Fibroblast of skin of back (primary cell): ENCODE results near the gene MTCH1.
"Not testable (repeated sequence)": the region's sequence is repeated elsewhere in the genome, so short reads cannot be mapped to it uniquely, and the experiment has no call there.

ENCODE experiments used
- DNase-seq: peaks from one replicate; pipeline ENCODE4 v3.0.0-alpha.2; 2013

The MTCH1 gene

DNA sequence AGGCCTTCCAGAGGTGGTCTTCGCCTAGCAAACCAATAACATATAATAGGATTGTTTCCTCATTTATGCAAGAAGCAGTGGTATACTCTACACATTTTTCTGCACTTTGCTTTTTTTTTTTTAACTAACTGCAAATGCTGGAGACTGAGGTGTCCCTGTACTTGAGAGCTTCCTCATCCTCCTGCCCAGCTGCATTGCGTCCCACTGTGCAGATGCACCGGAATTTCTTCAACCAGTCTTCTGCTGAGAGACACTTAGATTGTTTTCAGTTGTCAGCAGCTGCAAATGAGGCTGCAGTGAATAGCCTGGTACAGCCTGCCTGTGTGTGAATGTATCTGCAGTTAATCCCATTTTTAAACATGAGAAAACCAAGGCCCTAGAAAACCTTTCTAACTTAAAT lies 31.0 kb upstream of the MTCH1 start:
- DNase-seq, result no peak

DNA sequence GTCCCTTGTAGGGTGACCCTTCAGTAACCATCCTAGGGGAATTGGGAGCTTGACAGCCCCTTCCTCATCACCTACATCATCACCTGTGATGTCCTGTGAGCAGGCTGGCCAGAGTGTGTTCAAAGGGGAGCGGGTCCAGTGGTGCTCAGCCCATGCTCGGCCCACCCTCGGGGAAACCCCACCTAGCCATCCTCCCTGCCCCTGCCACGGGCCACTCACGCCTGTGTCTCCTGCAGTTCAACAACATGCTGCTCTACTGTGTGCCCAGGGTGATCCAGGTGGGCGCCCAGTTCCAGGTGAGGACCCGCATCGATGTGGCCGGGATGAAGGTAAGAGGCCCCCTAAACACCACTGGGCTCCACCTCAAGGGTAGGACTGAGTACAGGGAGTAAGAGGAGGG lies 29.5 kb upstream of the MTCH1 start:
- DNase-seq, result no peak

GRCh38 chr6:37014667-37015066 lies 28.7 kb upstream of the MTCH1 start:
- no peak for DNase-seq

- DNase-seq, result no peak
These were observed 27.8 kb upstream of the MTCH1 start for GRCh38 chr6:37013516-37014491.

DNA sequence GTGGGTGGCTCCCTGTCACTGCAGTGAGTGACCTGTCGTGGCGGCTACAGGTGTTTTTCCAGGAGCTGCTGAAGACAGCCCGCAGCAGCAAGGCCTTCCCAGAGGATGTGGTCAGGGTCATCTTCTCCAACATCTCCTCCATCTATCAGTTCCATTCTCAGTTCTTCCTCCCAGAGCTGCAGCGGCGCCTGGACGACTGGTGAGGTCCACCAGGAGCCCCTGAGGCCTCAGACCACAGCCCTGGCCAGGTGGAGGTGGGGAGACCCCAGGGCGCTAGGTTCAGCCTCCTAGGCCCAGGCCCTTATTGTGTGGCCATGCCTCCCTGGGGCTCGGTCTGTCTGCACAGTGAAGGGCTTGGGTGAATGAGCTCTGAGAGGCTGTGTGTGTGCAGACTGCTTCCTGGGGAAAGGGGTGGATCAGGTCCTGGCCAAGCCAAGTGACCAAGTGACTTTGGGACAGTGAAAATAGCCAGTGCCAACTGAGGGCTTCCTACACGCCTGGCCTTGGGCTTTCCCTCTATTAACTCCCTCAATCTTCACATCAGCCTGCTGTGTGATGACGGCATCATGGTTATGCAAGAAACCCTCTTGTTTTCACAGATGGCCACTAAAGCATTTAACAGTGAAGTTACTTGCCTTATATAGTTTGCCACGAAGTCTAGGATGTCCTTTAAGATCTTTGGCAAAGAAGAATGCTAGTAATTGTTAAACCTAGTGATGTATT lies 25.8 kb upstream of the MTCH1 start:
- DNase-seq, result peak; percentile 46

GRCh38 chr6:37010402-37010892 lies 24.5 kb upstream of the MTCH1 start:
- no peak for DNase-seq

- DNase-seq, result no peak
These were observed 22.8 kb upstream of the MTCH1 start for GRCh38 chr6:37008484-37009465.

DNA sequence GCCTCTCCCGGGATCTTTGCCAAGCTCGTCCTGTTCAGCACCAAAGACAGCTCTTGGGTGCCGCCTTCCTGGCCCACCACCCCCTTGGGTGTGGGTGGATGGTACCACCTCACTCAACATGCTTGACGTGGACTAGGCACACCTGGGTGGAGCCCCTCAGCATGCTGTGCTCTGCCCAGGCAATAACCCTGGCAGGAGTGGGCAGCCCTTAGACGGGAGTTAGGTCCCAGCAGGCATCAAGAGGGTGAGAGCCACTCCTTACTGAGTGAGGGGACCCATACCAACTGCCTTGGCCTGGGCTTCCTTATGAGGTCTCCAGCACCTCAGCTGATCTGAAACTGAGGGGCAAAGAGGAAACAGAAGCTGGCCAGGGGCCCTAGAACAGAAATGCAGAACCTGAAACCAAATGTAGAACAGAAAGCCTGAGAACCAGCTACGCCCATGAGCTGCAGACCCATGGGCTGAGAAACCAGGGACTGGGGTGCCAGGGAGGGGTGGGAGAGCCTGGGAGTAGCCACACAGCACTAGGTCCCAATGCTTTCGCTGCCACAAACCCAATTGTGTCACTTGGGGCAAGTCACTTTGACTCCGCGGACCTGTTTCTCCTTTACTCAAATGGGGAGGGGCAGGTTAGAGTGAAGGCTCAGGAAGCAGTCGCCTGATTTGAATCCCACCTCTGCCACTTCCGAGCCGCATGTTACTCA lies 21.5 kb upstream of the MTCH1 start:
- DNase-seq, result no peak

GRCh38 chr6:37006793-37007339 lies 20.9 kb upstream of the MTCH1 start:
- peak; percentile 87 for DNase-seq

GRCh38 chr6:37005827-37006567 lies 20.0 kb upstream of the MTCH1 start:
- DNase-seq, result no peak

DNA sequence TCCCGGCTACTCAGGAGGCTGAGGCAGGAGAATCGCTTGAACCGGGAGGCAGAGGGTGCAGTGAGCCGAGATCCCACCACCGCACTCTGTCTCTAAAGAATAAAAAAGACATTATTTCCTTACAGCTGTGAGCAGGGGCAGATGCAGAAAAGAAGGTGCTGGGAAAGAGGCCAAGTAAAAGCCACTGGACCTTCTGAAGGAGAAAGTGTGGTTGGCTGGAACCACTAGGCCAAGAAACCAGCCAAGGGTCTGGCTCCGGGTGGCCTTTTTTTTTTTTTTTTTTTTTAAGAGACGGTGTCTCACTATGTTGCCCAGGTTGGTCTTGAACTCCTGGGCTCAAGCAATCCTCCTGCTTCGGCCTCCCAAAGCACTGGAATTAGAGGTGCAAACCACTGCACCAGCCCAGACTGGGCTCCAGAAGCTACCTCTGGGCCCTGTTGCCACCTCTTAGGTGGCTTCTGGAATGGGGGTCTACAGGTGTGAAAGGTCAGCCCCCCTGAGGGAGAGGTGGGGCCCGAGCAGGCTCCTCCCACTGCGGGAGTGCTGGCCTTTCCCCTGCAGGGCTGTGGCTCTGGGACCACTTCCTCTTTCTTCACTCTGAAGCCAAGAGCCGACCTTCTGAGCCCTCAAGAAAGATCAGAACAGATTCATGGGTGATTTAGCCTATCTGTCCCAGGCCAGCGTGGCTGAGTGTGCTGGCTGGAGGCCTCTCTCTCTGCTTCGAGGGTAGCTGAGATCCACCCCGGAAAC lies 19.2 kb upstream of the MTCH1 start, which contains the start of gene FGD2:
Gene FGD2, plus strand, starts transcription at position 595 of the 750 bp plus-strand sequence. CDS start 163 bp downstream, outside the sequence.
- DNase-seq, result no peak

- no peak for DNase-seq
These were observed 18.3 kb upstream of the MTCH1 start for GRCh38 chr6:37004044-37004980.

GRCh38 chr6:36999751-37000125 lies 13.7 kb upstream of the MTCH1 start:
- DNase-seq, result no peak

- no peak for DNase-seq
These were observed 13.2 kb upstream of the MTCH1 start for GRCh38 chr6:36999061-36999750.

DNA sequence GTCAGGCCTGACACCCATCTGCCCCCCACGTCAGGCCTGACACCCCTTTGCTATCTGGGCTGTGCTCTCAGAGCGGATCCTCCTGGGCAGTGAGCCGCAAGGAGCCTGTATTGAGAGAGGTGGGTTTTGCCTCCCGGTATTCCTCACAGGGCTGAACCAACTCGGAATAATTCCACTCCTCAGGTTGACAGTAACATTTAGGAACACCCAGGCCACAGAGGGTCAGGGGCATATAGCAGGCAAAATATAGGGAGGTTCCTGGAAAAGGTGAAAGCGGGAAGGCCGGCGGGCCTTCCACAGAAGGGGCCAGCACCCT lies 12.7 kb upstream of the MTCH1 start:
- no peak for DNase-seq

- DNase-seq, result no peak
These were observed 12.1 kb upstream of the MTCH1 start for GRCh38 chr6:36997811-36998722.

GRCh38 chr6:36990401-36990800 lies 4.4 kb upstream of the MTCH1 start:
- DNase-seq, result not testable (repeated sequence)
